Cardiac muscle cell (in vitro differentiated cells and primary cell): ENCODE measurements around the gene LHX1. TPM values are rescaled to one million over a fixed set of nuclear protein-coding genes. Genes with fewer than 3 reads are reported as not detected.

Source experiments
- DNase-seq, 2 donors: peaks; one replicate each; pipeline versions ENCODE4 v3.0.0 to v3.0.0-alpha.2; 2010 to 2017; ENCODE audit warnings: low read depth in 1 of 2, low spot score in 1 of 2
- H3K27ac ChIP-seq: fragments of 200-600 bp; sonication (generic); 2 replicates; pipeline ENCODE4 v1.5.1; 2016
- H3K27me3 ChIP-seq: fragments of 200-600 bp; sonication (generic); 2 replicates; pipeline ENCODE4 v1.6.0; 2016; ENCODE audit warnings: control low read depth
- H3K36me3 ChIP-seq: fragments of 200-600 bp; sonication (generic); 2 replicates; pipeline ENCODE4 v1.5.1; 2016; ENCODE audit warnings: control low read depth
- H3K4me1 ChIP-seq: fragments of 200-600 bp; sonication (generic); 2 replicates; pipeline ENCODE4 v1.8.1; 2017; ENCODE audit warnings: low read depth, mild to moderate bottlenecking, mixed run types
- H3K4me3 ChIP-seq: fragments of 200-600 bp; sonication (generic); 2 replicates; pipeline ENCODE4 v1.5.1; 2016; ENCODE audit warnings: mild to moderate bottlenecking
- H3K9me3 ChIP-seq: fragments of 200-600 bp; sonication (generic); 2 replicates; pipeline ENCODE4 v1.5.1; 2017; ENCODE audit warnings: low read depth, mild to moderate bottlenecking, control low read depth
- CTCF ChIP-seq: IDR thresholded peaks from 2 replicates; pipeline ENCODE4 v1.5.1; 2012; ENCODE audit warnings: low read depth, mild to moderate bottlenecking, low read length
- polyA plus RNA-seq: library from polyadenylated mRNA; unstranded; fragments of >200 nt; fragmentation: Nextera tagmentation; extraction: Ambion mirVana; gene quantifications from 2 replicates; pipeline ENCODE4 v1.2.1, GENCODE V29; 2016
- total RNA-seq: library from RNA; depleted of rRNA; stranded (reverse); fragments of >200 nt; gene quantifications from 2 replicates; pipeline ENCODE4 v1.2.3, GENCODE V29; 2016

The LHX1 gene
- total and polyA plus RNA-seq, 2 experiments from 2014 or later: 3.1 to 4.1 TPM

GRCh38 chr17:36938566-36939051 is 1.3 kb downstream of the LHX1 start:
- H3K4me1 ChIP-seq: peaks cover 19% of the 10 kb centered on the region
- no peak for TF ChIP-seq CTCF

GRCh38 chr17:36939052-36939801 is 2.0 kb downstream of the LHX1 start:
- DNase-seq: no peak
- no peak for TF ChIP-seq CTCF
- H3K4me1 ChIP-seq: peaks cover 13% of the 10 kb centered on the region
- peak overlapping the region; percentile 42 for H3K4me3 ChIP-seq
- H3K36me3 ChIP-seq: no peaks in the 10 kb centered on the region
- no peaks in the 10 kb centered on the region for H3K9me3 ChIP-seq
- peaks cover 100% of the 10 kb centered on the region for H3K27me3 ChIP-seq
- H3K27ac ChIP-seq: no peak overlapping the region

More at GRCh38 chr17:36938566-36939051, 1.3 kb downstream of the LHX1 start:
- Histone ChIP-seq H3K36me3 (no peaks in the 10 kb centered on the region), H3K4me3 (peak overlapping the region; percentile 42), H3K27ac (no peak overlapping the region), H3K27me3 (peaks cover 100% of the 10 kb centered on the region), H3K9me3 (no peaks in the 10 kb centered on the region)
- DNase-seq: no peak

GRCh38 chr17:36939802-36940312 is 2.6 kb downstream of the LHX1 start:
- DNase-seq: no peak
- TF ChIP-seq CTCF: no peak
- Histone ChIP-seq H3K4me3 (peak overlapping the region; percentile 42), H3K27ac (no peak overlapping the region), H3K27me3 (peaks cover 100% of the 10 kb centered on the region), H3K4me1 (peaks cover 13% of the 10 kb centered on the region), H3K9me3 (no peaks in the 10 kb centered on the region), H3K36me3 (no peaks in the 10 kb centered on the region)

- no peaks in the 10 kb centered on the region for H3K36me3 ChIP-seq
- no peak for TF ChIP-seq CTCF
- peaks cover 10% of the 10 kb centered on the region for H3K4me1 ChIP-seq
- H3K27me3 ChIP-seq: peaks cover 100% of the 10 kb centered on the region
- DNase-seq: no peak
- H3K27ac ChIP-seq: no peak overlapping the region
- no peaks in the 10 kb centered on the region for H3K9me3 ChIP-seq
- H3K4me3 ChIP-seq: no peak overlapping the region
Measured at GRCh38 chr17:36940313-36941264, 3.3 kb downstream of the LHX1 start.

- H3K4me1 ChIP-seq: peaks cover 10% of the 10 kb centered on the region
- peak overlapping the region; percentile 27 for H3K4me3 ChIP-seq
- TF ChIP-seq CTCF: no peak
Measured at GRCh38 chr17:36941265-36942010, 4.2 kb downstream of the LHX1 start.

More at GRCh38 chr17:36941265-36942010, 4.2 kb downstream of the LHX1 start:
- Histone ChIP-seq H3K36me3 (no peaks in the 10 kb centered on the region), H3K9me3 (no peaks in the 10 kb centered on the region), H3K27ac (no peak overlapping the region), H3K27me3 (peaks cover 100% of the 10 kb centered on the region)
- DNase-seq: no peak
